GM12878 (cell line): ENCODE data around the gene HLA-DQB1. TPM values are rescaled to one million over a fixed set of nuclear protein-coding genes. Genes with fewer than 3 reads are reported as not detected.
A peak's percentile ranks its signal among the peaks of the same experiment; 100 is the strongest.

ENCODE experiments used
- ATAC-seq: fragments of 200-7000 bp; cut with Tn5 transposase; 3 replicates; pipeline ENCODE4 v1.9.1; 2020; ENCODE audit warnings: mild to moderate bottlenecking, moderate library complexity
- BruUV-seq: library from RNA; stranded (reverse); fragments of 400-500 nt; replicated peaks from 2 replicates; lab custom pipeline; 2021; lab: Mats Ljungman, UMichigan
- CTCF ChIA-PET: fragments of 300-600 bp; sonication (Branson Sonifier 250); formaldehyde crosslinking; extraction: SDS; loops from one replicate; lab custom pipeline; 2021; ENCODE audit warnings: inconsistent platforms; lab: Yijun Ruan, JAX
- POLR2A ChIA-PET: fragments of 350-600 bp; formaldehyde crosslinking; extraction: SDS; loops from one replicate; lab custom pipeline; 2021; ENCODE audit warnings: inconsistent platforms; lab: Charles Lee
- RAD21 ChIA-PET: fragments of 300-600 bp; sonication (Branson Sonifier 250); formaldehyde crosslinking; loops from one replicate; lab custom pipeline; 2023; ENCODE audit warnings: antibody characterized with exemption; ENCODE audit not compliant: unreplicated experiment; lab: Charles Lee
- SMC1A ChIA-PET: fragments of 300-600 bp; sonication (Branson Sonifier 250); formaldehyde crosslinking; loops from one replicate; lab custom pipeline; 2023; ENCODE audit not compliant: unreplicated experiment, uncharacterized antibody; lab: Charles Lee
- DNase-seq: peaks from one replicate; pipeline ENCODE4 v3.0.0-alpha.2; 2011; ENCODE audit warnings: low read depth, low spot score
- FAIRE-seq: peaks from 3 replicates; lab custom pipeline; 2011; peaks lifted over from hg19 to GRCh38; lab: Jason Lieb, UNC
- H2AFZ ChIP-seq: 2 replicates; pipeline ENCODE4 v1.6.0; 2011; ENCODE audit warnings: low read depth, low read length, control low read depth; ENCODE audit not compliant: control insufficient read depth
- H3K27ac ChIP-seq: 2 replicates; pipeline ENCODE4 v1.5.1; 2011; ENCODE audit warnings: control low read depth; ENCODE audit not compliant: control insufficient read depth, insufficient read depth
- H3K27me3 ChIP-seq, 2 experiments: replicated peaks in 1 of 2; 2 replicates each; pipeline versions ENCODE4 v1.6.0 to v1.6.1; 2011; ENCODE audit warnings: low read length in 1 of 2; ENCODE audit not compliant: control insufficient read depth in 2 of 2, insufficient read depth in 2 of 2
- H3K36me3 ChIP-seq, 2 experiments: 2 replicates each; pipeline ENCODE4 v1.5.1; 2011; ENCODE audit warnings: low read length in 1 of 2; ENCODE audit not compliant: control insufficient read depth in 2 of 2, insufficient read depth in 2 of 2
- H3K4me1 ChIP-seq: 2 replicates; pipeline ENCODE4 v1.6.1; 2011; ENCODE audit warnings: mild to moderate bottlenecking, low read length, moderate library complexity, mixed read lengths; ENCODE audit not compliant: control insufficient read depth, insufficient read depth
- H3K4me2 ChIP-seq: 2 replicates; pipeline ENCODE4 v1.6.0; 2011; ENCODE audit warnings: control low read depth; ENCODE audit not compliant: control insufficient read depth, insufficient read depth
- H3K4me3 ChIP-seq: fragments of 200-600 bp; sonication (generic); 2 replicates; pipeline ENCODE4 v1.5.1; 2016
- H3K79me2 ChIP-seq: 2 replicates; pipeline ENCODE4 v1.6.0; 2011; ENCODE audit warnings: low read length; ENCODE audit not compliant: control insufficient read depth, insufficient read depth
- H3K9ac ChIP-seq: 2 replicates; pipeline ENCODE4 v1.8.0; 2011; ENCODE audit warnings: low read length, control low read depth, mixed read lengths; ENCODE audit not compliant: control insufficient read depth, insufficient read depth
- H3K9me3 ChIP-seq: replicated peaks from 3 replicates; pipeline ENCODE4 v1.5.1; 2011; ENCODE audit warnings: mild to moderate bottlenecking, low read length; ENCODE audit not compliant: control insufficient read depth, insufficient read depth
- H4K20me1 ChIP-seq: 2 replicates; pipeline ENCODE4 v1.6.0; 2011; ENCODE audit not compliant: control insufficient read depth, insufficient read depth
- BCL3 ChIP-seq: IDR thresholded peaks from 2 replicates; pipeline ENCODE4 v1.6.1; 2011; ENCODE audit warnings: borderline replicate concordance, low read depth, mild to moderate bottlenecking, moderate library complexity, low read length; ENCODE audit not compliant: insufficient read depth, poor library complexity, severe bottlenecking
- JUNB ChIP-seq: IDR thresholded peaks from 2 replicates; pipeline ENCODE4 v1.6.1; 2016; ENCODE audit warnings: antibody characterized with exemption, mild to moderate bottlenecking
- WRNIP1 ChIP-seq: IDR thresholded peaks from 2 replicates; pipeline ENCODE4 v1.6.1; 2011; ENCODE audit warnings: low read depth, low read length, improper control_type of control experiment, borderline replicate concordance
- ZBTB40 ChIP-seq: fragments of 450-650 bp; IDR thresholded peaks from 2 replicates; pipeline ENCODE4 v1.6.1; 2016; ENCODE audit warnings: mild to moderate bottlenecking, moderate library complexity, borderline replicate concordance
- WGBS: methylation state at CpG from one replicate; pipeline ENCODE4 v1.1.6; 2016; ENCODE audit warnings: low lambda C conversion rate; ENCODE audit not compliant: insufficient replicate concordance, insufficient coverage; ENCODE audit errors: missing lambda C conversion rate; 5-methylcytosine and 5-hydroxymethylcytosine counted together
- in situ Hi-C: fragments of 300-500 bp; cut with MboI; formaldehyde crosslinking; loops from 9 replicates; pipeline ENCODE4 v1.14.3; 2018; ENCODE audit warnings: mixed read lengths
- intact Hi-C: fragments of 100-400 bp; cut with micrococcal nuclease; formaldehyde crosslinking; loops from one replicate; pipeline ENCODE4 v1.14.2; 2022; ENCODE audit not compliant: unreplicated experiment
- polyA plus RNA-seq, 11 experiments: library from polyadenylated mRNA; depleted of rRNA in 4 of 11; unstranded in 6 of 11; stranded (reverse) in 5 of 11; fragments of >200 nt; fragmentation: Nextera tagmentation in 4 of 11; fragmentation: Illumina TruSeq in 1 of 11; extraction: Ambion mirVana in 4 of 11; extraction: Trizol in 1 of 11; gene quantifications; 1 replicate in 1 of 11; 2 replicates in 10 of 11; pipeline versions ENCODE4 v1.2.1 to v1.2.3, GENCODE V29; 2011 to 2016; ENCODE audit warnings: inconsistent platforms in 2 of 11, missing spikeins in 2 of 11, low read depth in 1 of 11
- total RNA-seq, 4 experiments: library from RNA; depleted of rRNA in 3 of 4; stranded (reverse); fragments of >200 nt in 3 of 4; fragmentation: Illumina TruSeq in 1 of 4; extraction: Trizol in 1 of 4; gene quantifications; 2 replicates each; pipeline versions ENCODE4 v1.2.1 to v1.2.3, GENCODE V29; 2013 to 2021

Gene HLA-DQB1
- total and polyA plus RNA-seq, 10 of the 15 experiments (the other 5 are each of a cell fraction or from before 2014, with no cell fraction given) = 38.1 to 403 (median 91.4) TPM

GRCh38 chr6:32655203-32655710 lies 11.2 kb downstream of the HLA-DQB1 start:
- Histone ChIP-seq H3K4me3 (no peak overlapping the region), H3K79me2 (0 out of 2 replicates have a peak, but pooled peaks cover 2% of the 10 kb centered on the region), H3K27ac (no peak overlapping the region)
- no peak for DNase-seq
- RAD21 ChIA-PET = no interaction called here
- no TSS peak for BruUV-seq
- TF ChIP-seq JUNB (no peak), WRNIP1 (no peak), ZBTB40 (peak; percentile 22; the same call in 1 of the 2 replicates), BCL3 (no peak)
- TF ChIP-seq, all 136 proteins: peak for 1
- Histone ChIP-seq H2AFZ (no peak overlapping the region), H3K4me1 (no peaks in the 10 kb centered on the region; the same call in 1 of the 2 replicates), H3K9ac (no peak overlapping the region), H3K27me3 (no peaks in the 10 kb centered on the region), H4K20me1 (no peaks in the 10 kb centered on the region), H3K9me3 (peaks cover 2% of the 10 kb centered on the region; the same call in 1 of the 3 replicates), H3K4me2 (no peak overlapping the region), H3K36me3 (peaks cover 0 to 3% of the 10 kb centered on the region in 2 experiments; a peak in 3 of 4 replicates)
- in situ Hi-C loops (no loop called here), intact Hi-C loops (no loop called here)
- FAIRE-seq (no peak), ATAC-seq (no peak)
- SMC1A ChIA-PET = no interaction called here
- 48% methylated on average over 2 of the region's 2 CpGs for WGBS
- CTCF ChIA-PET = no interaction called here
- POLR2A ChIA-PET = no interaction called here
